Body of pancreas (tissue), 4 donors: ENCODE data around the gene ZSCAN31. TPM values are rescaled to one million over a fixed set of nuclear protein-coding genes. Genes with fewer than 3 reads are reported as not detected.

Experiments
- ATAC-seq: fragments of 150-250 bp; one replicate; pipeline ENCODE4 v1.9.1; 2016
- DNase-seq, 4 donors: peaks; one replicate each; pipeline ENCODE4 v3.0.0-alpha.2; 2019
- H3K27ac ChIP-seq, 4 donors: fragments of 200-600 bp; sonication (generic); 1 replicate in 3 of 4; 2 replicates in 1 of 4; pipeline versions ENCODE4 v1.5.1 to v1.6.1; 2016 to 2019; ENCODE audit warnings: mild to moderate bottlenecking in 1 of 4, mixed read lengths in 1 of 4, moderate library complexity in 1 of 4
- H3K27me3 ChIP-seq, 2 donors: fragments of 200-600 bp; sonication (generic); one replicate each; pipeline ENCODE4 v1.6.0; 2016; ENCODE audit warnings: mild to moderate bottlenecking in 1 of 2
- H3K36me3 ChIP-seq, 2 donors: fragments of 200-600 bp; sonication (generic); replicated peaks in 1 of 2; 2 replicates each; pipeline ENCODE4 v1.5.1; 2016; ENCODE audit warnings: low read depth in 2 of 2; ENCODE audit not compliant: insufficient read depth in 1 of 2
- H3K4me1 ChIP-seq: fragments of 200-600 bp; sonication (generic); one replicate; pipeline ENCODE4 v1.6.0; 2016
- H3K4me3 ChIP-seq, 2 donors: fragments of 200-600 bp; sonication (generic); 1 replicate in 1 of 2; 2 replicates in 1 of 2; pipeline ENCODE4 v1.5.1; 2016 to 2019
- H3K9me3 ChIP-seq, 3 donors: fragments of 200-600 bp; sonication (generic); 1 replicate in 2 of 3; 2 replicates in 1 of 3; pipeline ENCODE4 v1.5.1; 2016
- CTCF ChIP-seq, 7 experiments: fragments of 450-650 bp in 4 of 7; fragments of 200-600 bp in 3 of 7; sonication (generic) in 3 of 7; IDR thresholded peaks; one replicate each; pipeline ENCODE4 v1.5.1; 2016 to 2019; ENCODE audit warnings: antibody characterized with exemption in 7 of 7
- POLR2A ChIP-seq, 3 donors: fragments of 450-650 bp; IDR thresholded peaks; one replicate each; pipeline ENCODE4 v1.6.1; 2016; ENCODE audit warnings: antibody characterized with exemption in 3 of 3, mild to moderate bottlenecking in 2 of 3
- WGBS, 2 donors: methylation state at CpG; one replicate each; pipeline ENCODE4 v1.1.5; 2017; 5-methylcytosine and 5-hydroxymethylcytosine counted together
- intact Hi-C: fragments of 100-400 bp; cut with DNase I; formaldehyde crosslinking; loops from one replicate; pipeline ENCODE4 v1.15.1; 2023
- total RNA-seq, 2 donors: library from RNA; depleted of rRNA; stranded (reverse); fragments of >200 nt; gene quantifications; one replicate each; pipeline ENCODE4 v1.1.0, GENCODE V29; 2016

The ZSCAN31 gene
- total RNA-seq, 2 donors from 2014 or later = 14.0 to 26.4 TPM

- Histone ChIP-seq H3K4me3 (no peak overlapping the region), H3K9me3 (no peaks in the 10 kb centered on the region), H3K27ac (no peak overlapping the region), H3K36me3 (no peaks in the 10 kb centered on the region), H3K27me3 (no peaks in the 10 kb centered on the region), H3K4me1 (peaks cover 24% of the 10 kb centered on the region)
- WGBS, 2 donors = 62 to 79% methylated on average over 6 of the region's 6 CpGs
- no peak for ATAC-seq
- intact Hi-C loops = loop anchor here (10.0 kb wide), 1 partner anchor 222 kb away; no protein-coding TSS in a partner anchor
- TF ChIP-seq POLR2A (IDR thresholded peaks at IDR 0.05) (no peak), CTCF (IDR thresholded peaks at IDR 0.05) (no peak)
- DNase-seq = no peak
These were observed 21.1 kb upstream of the ZSCAN31 start for GRCh38 chr6:28357036-28357435.

- no peak for ATAC-seq
- intact Hi-C loops = loop anchor here (10.0 kb wide), 1 partner anchor 222 kb away; no protein-coding TSS in a partner anchor
- no peaks in the 10 kb centered on the region for H3K36me3 ChIP-seq
- 32 to 48% methylated on average over 5 to 7 of the region's 7 CpGs for WGBS, 2 donors
- H3K4me3 ChIP-seq = no peak overlapping the region
- no peak for DNase-seq
- H3K27ac ChIP-seq = peak overlapping the region; percentile 84 to 94 (median 88)
- H3K27me3 ChIP-seq = no peaks in the 10 kb centered on the region
- peaks cover 25% of the 10 kb centered on the region for H3K4me1 ChIP-seq
- H3K9me3 ChIP-seq = no peaks in the 10 kb centered on the region
- TF ChIP-seq CTCF (IDR thresholded peaks at IDR 0.05) (no peak), POLR2A (IDR thresholded peaks at IDR 0.05) (no peak)
These were observed 20.7 kb upstream of the ZSCAN31 start for GRCh38 chr6:28356666-28357020.

GRCh38 chr6:28355743-28356665 is 20.1 kb upstream of the ZSCAN31 start:
- ATAC-seq (peak; percentile 92), DNase-seq (peak; percentile 80 to 90 (median 87))
- H3K4me3 ChIP-seq = peak overlapping the region in 1 of 2 donors; percentile 31
- no peaks in the 10 kb centered on the region for H3K9me3 ChIP-seq
- H3K27me3 ChIP-seq = no peaks in the 10 kb centered on the region
- no peaks in the 10 kb centered on the region for H3K36me3 ChIP-seq
- peaks cover 31% of the 10 kb centered on the region for H3K4me1 ChIP-seq
- WGBS, 2 donors = 1 to 7% methylated on average over 9 to 19 of the region's 19 CpGs
- peak overlapping the region; percentile 84 to 94 (median 88) for H3K27ac ChIP-seq
- intact Hi-C loops = loop anchor here (10.0 kb wide), 1 partner anchor 221 kb away; no protein-coding TSS in a partner anchor
- peak in 2 of 3 donors; percentile 47 to 64 for TF ChIP-seq POLR2A (IDR thresholded peaks at IDR 0.05)
- TF ChIP-seq CTCF (IDR thresholded peaks at IDR 0.05) = peak; percentile 76 to 96 (median 93)

- TF ChIP-seq CTCF (IDR thresholded peaks at IDR 0.05) = no peak
- TF ChIP-seq POLR2A (IDR thresholded peaks at IDR 0.05) = no peak
- Histone ChIP-seq H3K27me3 (no peaks in the 10 kb centered on the region), H3K9me3 (no peaks in the 10 kb centered on the region), H3K36me3 (no peaks in the 10 kb centered on the region), H3K27ac (peak overlapping the region; percentile 84 to 94 (median 88)), H3K4me3 (no peak overlapping the region), H3K4me1 (peaks cover 40% of the 10 kb centered on the region)
- DNase-seq (no peak), ATAC-seq (no peak)
- 79 to 84% methylated on average over 10 of the region's 10 CpGs for WGBS, 2 donors
- intact Hi-C loops = loop anchor here (10.0 kb wide), 1 partner anchor 220 kb away; no protein-coding TSS in a partner anchor
These were observed 19.0 kb upstream of the ZSCAN31 start for GRCh38 chr6:28354688-28355554.
